ENCODE results near the gene WDR62.
"Not testable (repeated sequence)": the region's sequence is repeated elsewhere in the genome, so short reads cannot be mapped to it uniquely, and the experiment has no call there.

The WDR62 gene

GRCh38 chr19:36040495-36040894 lies 14.2 kb upstream of the WDR62 start:
- DNase-seq, result no peak

GRCh38 chr19:36041092-36041491 lies 13.6 kb upstream of the WDR62 start:
- DNase-seq, result not testable (repeated sequence)

- no peak for DNase-seq
These were observed 12.9 kb upstream of the WDR62 start for GRCh38 chr19:36041831-36042230.

GRCh38 chr19:36043952-36044351 lies 10.7 kb upstream of the WDR62 start:
- no peak for DNase-seq

- no peak for DNase-seq
These were observed 8.2 kb upstream of the WDR62 start for GRCh38 chr19:36046443-36047050.

- DNase-seq, result no peak
These were observed 6.9 kb upstream of the WDR62 start for GRCh38 chr19:36047835-36048234.

GRCh38 chr19:36049080-36049698 lies 5.5 kb upstream of the WDR62 start:
- DNase-seq, result peak; percentile 91

- no peak for DNase-seq
These were observed 3.5 kb upstream of the WDR62 start for GRCh38 chr19:36051236-36051635.

- DNase-seq, result peak; percentile 67
These were observed 3.1 kb upstream of the WDR62 start for GRCh38 chr19:36051637-36052036.

GRCh38 chr19:36054119-36054732 lies 471 bp upstream of the WDR62 start, which contains the start of gene THAP8:
Gene THAP8, minus strand, starts transcription at chr19:36054285. Its CDS starts 68 bp downstream, at chr19:36054217.
- DNase-seq, result peak; percentile 98

- DNase-seq, result peak; percentile 41
These were observed 3.9 kb downstream of the WDR62 start for GRCh38 chr19:36058481-36059179.

GRCh38 chr19:36059180-36059910 lies 4.6 kb downstream of the WDR62 start:
- peak; percentile 39 for DNase-seq

GRCh38 chr19:36060430-36060829 lies 5.7 kb downstream of the WDR62 start:
- DNase-seq, result peak; percentile 35

- DNase-seq, result no peak
These were observed 6.7 kb downstream of the WDR62 start for GRCh38 chr19:36061367-36061766.

GRCh38 chr19:36064826-36065225 lies 10.1 kb downstream of the WDR62 start:
- no peak for DNase-seq

GRCh38 chr19:36067681-36068080 lies 13.0 kb downstream of the WDR62 start:
- DNase-seq, result no peak

- not testable (repeated sequence) for DNase-seq
These were observed 14.3 kb downstream of the WDR62 start for GRCh38 chr19:36068810-36069499.

- no peak for DNase-seq
These were observed 17.4 kb downstream of the WDR62 start for GRCh38 chr19:36072081-36072480.

- no peak for DNase-seq
These were observed 18.6 kb downstream of the WDR62 start for GRCh38 chr19:36073121-36073876.

GRCh38 chr19:36079389-36079945 lies 24.8 kb downstream of the WDR62 start:
- DNase-seq, result no peak

- DNase-seq, result no peak
These were observed 26.7 kb downstream of the WDR62 start for GRCh38 chr19:36081385-36081784.
